ENCODE results near the gene ISCU. TPM values are rescaled to one million over a fixed set of nuclear protein-coding genes. Genes with fewer than 3 reads are reported as not detected.
"Not testable (repeated sequence)": the region's sequence is repeated elsewhere in the genome, so short reads cannot be mapped to it uniquely, and the experiment has no call there.

The ISCU gene
- total and polyA plus RNA-seq, 9 donors: 77.4 to 106 (median 88.4) TPM

DNA sequence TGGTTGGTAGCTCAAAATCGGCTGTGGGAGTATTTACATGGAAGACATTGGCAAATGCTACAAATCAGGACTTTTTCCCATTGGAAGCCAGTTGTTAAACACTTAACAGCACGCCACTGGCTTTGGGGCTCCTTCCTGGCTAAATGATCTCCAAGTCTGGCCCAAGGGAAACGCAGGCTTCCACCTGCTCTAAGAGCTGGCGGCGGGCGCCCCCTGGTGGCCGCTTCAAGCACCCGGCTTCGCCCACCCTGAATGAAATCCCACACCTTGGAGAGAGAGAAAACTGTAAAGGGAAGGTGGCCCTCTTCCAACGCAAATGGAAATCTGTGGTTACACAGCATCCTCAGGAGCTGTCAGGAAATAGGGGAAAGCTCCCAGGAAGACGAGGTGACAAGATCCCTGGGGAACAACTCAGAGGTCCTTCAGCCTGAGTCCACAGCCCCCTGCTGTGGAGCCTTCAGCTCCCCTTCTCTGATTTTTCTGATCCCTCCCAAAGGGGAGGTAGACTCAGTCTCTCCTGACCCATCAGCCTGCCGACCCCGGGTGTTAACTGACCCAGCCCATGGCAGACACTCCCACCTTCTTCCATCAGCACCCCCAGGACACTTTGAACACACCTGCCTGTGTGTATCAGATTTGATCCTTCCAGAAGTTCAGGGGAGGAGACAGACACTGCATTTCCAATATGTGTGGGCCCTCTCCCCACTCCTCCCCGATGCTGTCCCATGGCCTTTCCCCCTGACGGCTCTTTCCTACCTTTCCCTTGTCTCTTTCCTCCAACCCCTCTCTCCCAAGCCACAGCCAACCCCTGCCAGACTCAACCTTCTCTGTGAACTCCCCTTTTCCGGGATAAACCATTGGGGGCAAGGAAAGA lies 55.9 kb downstream of the ISCU start:
- Histone ChIP-seq H3K4me3 (ENCODE audit: low read length) (no peak overlapping the region), H3K4me1 (ENCODE audit: control insufficient read depth, insufficient read depth, low read length) (peaks cover 38% of the 10 kb centered on the region), H3K9me3 (replicated peaks; ENCODE audit: control insufficient read depth, low read depth, low read length) (peaks cover 4% of the 10 kb centered on the region), H3K27ac (ENCODE audit: low read length) (no peak overlapping the region), H3K27me3 (ENCODE audit: control insufficient read depth, insufficient read depth, low read length) (no peaks in the 10 kb centered on the region), H3K36me3 (ENCODE audit: control insufficient read depth, insufficient read depth, low read length) (no peaks in the 10 kb centered on the region)
- DNase-seq: peak; percentile 91
- 3% methylated on average over 12 of the region's 16 CpGs for WGBS (ENCODE audit: insufficient coverage)

DNA sequence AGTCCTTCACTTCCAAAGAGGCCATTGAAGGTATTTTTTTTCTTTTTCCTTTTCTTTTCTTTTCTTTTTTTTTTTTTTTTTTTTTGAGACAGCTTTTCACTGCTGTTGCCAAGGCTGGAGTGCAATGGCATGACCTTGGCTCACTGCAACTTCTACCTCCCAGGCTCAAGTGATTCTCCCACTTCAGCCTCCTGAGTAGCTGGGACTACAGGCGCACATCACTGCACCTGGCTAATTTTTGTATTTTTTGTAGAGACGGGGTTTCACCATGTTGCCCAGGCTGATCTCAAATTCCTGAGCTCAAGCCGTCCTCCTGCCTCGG lies 56.5 kb downstream of the ISCU start:
- DNase-seq; H3K4me3 ChIP-seq (ENCODE audit: low read length); H3K36me3 ChIP-seq (ENCODE audit: control insufficient read depth, insufficient read depth, low read length); H3K27ac ChIP-seq (ENCODE audit: low read length); H3K27me3 ChIP-seq (ENCODE audit: control insufficient read depth, insufficient read depth, low read length); H3K9me3 ChIP-seq (replicated peaks; ENCODE audit: control insufficient read depth, low read depth, low read length): not testable (repeated sequence)
- H3K4me1 ChIP-seq (ENCODE audit: control insufficient read depth, insufficient read depth, low read length): peaks cover 32% of the 10 kb centered on the region
- whole genome bisulfite sequencing (ENCODE audit: insufficient coverage): no CpG with 5 or more reads among the region's 4 CpGs

Other genes starting within 250 kb of the ISCU start
- gene CMKLR1, start 223.3 kb upstream of the ISCU start, total RNA-seq: 3.0 TPM
- 1 to 10 TPM; 2.9 to 6.2 (median 4.2) TPM for gene CMKLR1, start 223.3 kb upstream of the ISCU start, polyA plus RNA-seq (ENCODE audit: insufficient read depth in 1 of 8, insufficient read length in 8 of 8, low replicate concordance in 1 of 8)
- 2.5 TPM for gene FICD, start 47.3 kb upstream of the ISCU start, total RNA-seq
- gene FICD, start 47.3 kb upstream of the ISCU start, polyA plus RNA-seq (ENCODE audit: insufficient read depth in 1 of 8, insufficient read length in 8 of 8, low replicate concordance in 1 of 8): 1 to 10 TPM; 1.8 to 3.3 (median 2.5) TPM
- gene SART3, start 1.4 kb upstream of the ISCU start, total RNA-seq: 39.7 TPM
- gene SART3, start 1.4 kb upstream of the ISCU start, polyA plus RNA-seq (ENCODE audit: insufficient read depth in 1 of 8, insufficient read length in 8 of 8, low replicate concordance in 1 of 8): 10 to 100 TPM; 30.8 to 41.4 (median 34.7) TPM
- 50.8 TPM for gene TMEM119, start 35.5 kb downstream of the ISCU start, total RNA-seq
- gene TMEM119, start 35.5 kb downstream of the ISCU start, polyA plus RNA-seq (ENCODE audit: insufficient read depth in 1 of 8, insufficient read length in 8 of 8, low replicate concordance in 1 of 8): 10 to 100 TPM; 25.2 to 68.7 (median 41.6) TPM
- gene SELPLG, start 71.3 kb downstream of the ISCU start, total RNA-seq: 2.8 TPM
- gene SELPLG, start 71.3 kb downstream of the ISCU start, polyA plus RNA-seq (ENCODE audit: insufficient read depth in 1 of 8, insufficient read length in 8 of 8, low replicate concordance in 1 of 8): 1 to 10 TPM; 3.6 to 5.5 (median 4.3) TPM
- 56.1 TPM for gene CORO1C, start 168.9 kb downstream of the ISCU start, total RNA-seq
- 100 to 1,000 TPM in 1 of 8 donors, 10 to 100 TPM in 7; 64.6 to 100 (median 72.3) TPM for gene CORO1C, start 168.9 kb downstream of the ISCU start, polyA plus RNA-seq (ENCODE audit: insufficient read depth in 1 of 8, insufficient read length in 8 of 8, low replicate concordance in 1 of 8)

All from muscle of leg (tissue), 11 donors.